ENCODE data around the gene IMPG2.

- TF ChIP-seq CTCF (IDR thresholded peaks at IDR 0.05; ENCODE audit: low read depth, low read length, missing input control) (no peak), YY1 (IDR thresholded peaks at IDR 0.05) (no peak), JUND (IDR thresholded peaks at IDR 0.05) (no peak), RAD21 (IDR thresholded peaks at IDR 0.05) (no peak), ATF3 (IDR thresholded peaks at IDR 0.05) (no peak), TAF1 (conservative IDR thresholded peaks at IDR 0.05) (no peak), REST (IDR thresholded peaks at IDR 0.05) (no peak), SP1 (IDR thresholded peaks at IDR 0.05) (no peak), NR2F2 (IDR thresholded peaks at IDR 0.05) (no peak), MAX (IDR thresholded peaks at IDR 0.05) (no peak)
Measured at GRCh38 chr3:101229681-101230080, 90.7 kb downstream of the IMPG2 start.

All from liver (tissue), 3 donors.